Stimulated activated CD4-positive, alpha-beta T cell treated with anti-CD3 and anti-CD28 coated beads, Interleukin-4, amount 100 ng/mL, for 4 hours (primary cell): ENCODE measurements around the gene RRBP1.

ENCODE experiments used
- DNase-seq, 2 experiments: peaks; one replicate each; pipeline ENCODE4 v3.0.0-alpha.2; 2020

The RRBP1 gene

DNA sequence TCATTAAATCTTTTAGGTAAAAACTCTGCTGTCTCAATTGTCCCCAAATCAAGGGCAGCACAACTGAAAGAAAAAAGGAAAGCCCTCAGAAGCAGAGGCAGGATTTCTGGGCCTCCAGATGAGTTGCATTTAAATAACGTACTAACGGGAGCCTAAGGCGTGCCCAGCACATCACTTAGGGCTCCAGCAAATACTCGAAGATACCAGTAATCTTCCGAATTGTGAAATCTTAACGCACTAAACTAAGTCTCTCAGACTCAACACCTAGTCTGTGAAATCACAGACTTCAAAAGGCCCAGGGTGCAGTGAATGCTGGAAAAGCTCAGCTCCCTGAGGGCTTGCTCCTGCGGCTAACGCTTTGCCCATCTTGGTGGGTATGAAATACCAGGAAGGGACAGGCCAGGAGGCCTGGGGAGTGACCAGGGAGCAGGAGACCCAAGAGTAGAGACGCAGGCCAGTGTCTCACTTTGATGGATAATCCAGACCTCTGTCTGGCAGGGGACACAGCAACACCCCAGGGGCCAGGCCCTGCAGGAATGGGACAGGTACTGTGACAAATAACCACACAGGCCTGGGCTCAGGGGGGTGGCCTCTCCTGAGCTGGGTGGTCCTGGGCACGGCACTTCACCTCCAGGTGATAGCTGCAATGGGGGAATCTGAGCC is 36.4 kb downstream of the RRBP1 start:
- no peak for DNase-seq

DNA sequence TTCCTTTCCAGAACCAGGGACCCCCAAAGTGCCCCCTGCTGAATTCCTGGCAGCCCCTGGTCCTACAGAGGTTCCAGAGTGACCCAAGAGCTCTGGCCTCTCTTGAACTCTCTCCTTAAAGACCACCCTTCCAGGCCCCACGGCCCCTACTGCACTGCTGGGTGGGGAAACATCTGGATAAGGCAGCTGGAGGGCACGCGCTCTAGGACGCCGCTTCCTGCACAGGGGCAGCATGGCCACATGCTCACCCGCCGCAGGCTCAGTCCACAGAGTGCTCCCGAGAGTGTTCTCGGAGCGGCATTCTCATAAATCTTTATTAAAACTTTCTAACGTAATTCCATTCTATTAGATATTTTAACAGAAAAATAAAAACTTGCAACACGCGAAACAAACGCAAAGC is 37.0 kb downstream of the RRBP1 start:
- no peak for DNase-seq

DNA sequence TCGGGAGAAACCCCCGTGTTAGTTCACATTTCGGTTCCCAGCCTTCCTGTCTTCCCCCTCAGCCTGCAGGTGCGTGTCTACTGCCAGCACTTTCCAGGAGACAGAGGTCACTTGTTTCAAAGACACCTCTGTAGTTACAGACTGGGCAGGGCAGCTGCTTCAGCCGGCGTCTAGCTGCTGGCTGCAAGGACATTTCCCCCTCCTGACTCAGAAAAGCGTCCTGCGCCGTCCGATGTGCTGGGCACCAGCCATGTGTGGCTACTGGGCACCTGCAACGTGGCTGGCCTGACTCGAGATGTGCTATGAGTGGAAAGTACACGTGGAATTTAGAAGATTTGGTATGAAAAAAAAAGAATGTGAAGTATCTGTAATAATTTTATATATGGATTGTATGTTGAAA is 37.6 kb downstream of the RRBP1 start:
- DNase-seq, result no peak

DNA sequence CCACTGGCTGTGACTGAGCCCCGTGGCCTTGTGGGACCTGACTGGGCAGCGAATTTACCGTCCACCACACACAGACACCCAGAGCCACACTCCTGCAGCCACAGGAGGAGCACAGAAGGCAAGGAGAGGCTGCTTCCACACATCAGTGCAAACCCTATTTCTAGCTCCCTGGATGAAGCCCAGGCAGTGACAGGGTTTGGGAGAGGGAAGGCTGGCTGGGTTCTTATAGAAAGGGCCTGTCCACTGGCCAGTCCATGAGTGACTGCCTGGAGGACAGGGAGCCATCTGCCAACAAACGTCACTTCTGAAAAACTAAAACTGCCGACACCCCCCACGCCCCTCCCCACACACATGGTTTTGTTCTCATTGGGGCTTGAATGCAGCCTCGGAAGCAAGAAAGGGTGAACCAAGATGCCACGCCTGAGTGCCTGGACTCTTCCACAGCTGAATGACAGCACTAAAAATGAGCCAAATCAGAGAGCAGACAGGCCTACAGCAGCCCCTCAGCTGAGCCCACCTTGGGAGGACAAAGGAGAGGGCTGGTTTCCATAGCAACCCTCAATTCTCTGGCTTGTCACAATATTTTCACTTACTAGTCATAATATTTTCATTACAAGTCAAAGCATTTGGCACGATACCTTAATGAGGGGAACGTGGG is 38.4 kb downstream of the RRBP1 start:
- no peak for DNase-seq

DNA sequence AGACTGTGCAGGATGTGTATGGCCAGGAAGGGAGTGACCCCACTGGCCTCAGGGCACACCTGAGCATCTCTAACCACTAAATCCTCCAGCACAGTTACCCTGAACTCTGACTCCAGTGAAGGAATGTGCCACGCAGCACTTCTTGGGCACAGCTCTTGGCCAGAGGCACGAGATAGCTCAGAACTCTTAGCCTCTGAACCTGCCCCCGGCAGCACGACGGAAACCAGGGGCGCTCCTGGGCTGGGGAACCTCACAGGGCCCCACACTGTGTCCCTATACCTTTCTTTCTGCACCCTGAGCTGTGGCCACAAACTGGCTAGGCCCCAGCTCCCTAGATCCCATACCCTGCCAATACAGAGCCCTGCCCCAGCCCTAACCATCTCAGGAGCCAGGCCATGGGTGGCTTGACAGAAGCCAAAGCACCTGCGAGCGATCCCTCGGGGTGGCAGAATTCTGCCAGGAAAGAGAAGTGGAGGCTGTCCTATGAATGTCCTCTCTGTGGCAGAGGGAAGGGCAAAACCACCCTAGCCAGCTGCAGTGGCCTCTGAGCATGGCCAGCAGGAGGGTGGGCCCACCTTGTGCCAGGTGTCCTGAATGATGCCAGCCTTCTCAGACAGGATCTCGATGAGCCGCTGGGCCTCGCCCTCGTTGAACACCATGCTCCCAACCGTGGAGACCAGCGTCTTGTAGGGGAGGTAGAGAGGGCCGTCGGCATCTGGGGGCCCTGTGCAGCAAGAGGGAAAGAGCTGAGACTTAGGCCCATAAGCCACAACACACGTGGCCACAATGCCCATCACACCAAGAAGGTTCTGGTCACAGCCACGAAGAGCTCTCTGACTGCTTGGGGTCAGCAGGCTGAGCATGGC is 39.4 kb downstream of the RRBP1 start:
- no peak for DNase-seq

DNA sequence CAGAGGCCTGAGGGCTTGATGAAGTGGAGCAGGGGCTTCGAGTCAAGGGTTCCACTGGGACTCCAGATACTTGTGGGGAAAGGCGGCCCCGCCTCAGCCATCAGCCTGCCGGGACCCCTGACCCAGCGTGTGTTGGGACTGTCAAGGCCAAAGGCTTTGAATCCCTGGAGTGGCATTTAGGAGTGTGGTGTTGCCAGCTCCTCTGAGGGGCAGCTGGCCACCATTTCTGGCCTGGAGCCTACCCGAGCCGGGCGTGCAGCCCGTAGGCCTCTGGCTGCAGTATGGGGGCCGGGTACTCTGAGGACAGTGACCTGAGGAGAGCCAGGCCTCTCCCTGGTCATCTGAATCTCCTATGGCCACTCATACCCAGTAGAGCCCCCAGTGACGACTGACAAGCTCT is 40.0 kb downstream of the RRBP1 start:
- DNase-seq, result no peak

DNA sequence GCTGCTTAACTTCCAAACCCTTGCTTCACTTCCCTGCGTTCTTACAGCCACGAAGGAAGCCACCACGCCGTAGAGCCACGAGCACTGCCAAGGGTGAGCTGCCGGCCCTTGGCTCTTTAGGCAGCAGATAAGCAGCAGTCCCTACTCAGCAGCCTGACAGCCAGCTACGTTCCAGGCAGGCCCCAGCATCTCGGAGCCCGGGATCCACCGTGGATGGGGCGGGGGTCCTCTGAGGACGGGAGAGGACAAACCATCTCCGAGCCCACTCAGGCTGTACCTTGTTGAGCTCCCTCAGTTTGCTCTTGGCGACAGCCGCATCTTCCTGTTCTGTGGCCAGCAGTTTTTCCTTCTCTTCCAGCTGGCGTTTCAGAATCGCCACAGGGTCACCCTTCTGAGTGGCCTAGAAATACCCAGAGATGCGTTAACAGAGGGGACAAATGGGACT is 40.5 kb downstream of the RRBP1 start:
- DNase-seq, result no peak

DNA sequence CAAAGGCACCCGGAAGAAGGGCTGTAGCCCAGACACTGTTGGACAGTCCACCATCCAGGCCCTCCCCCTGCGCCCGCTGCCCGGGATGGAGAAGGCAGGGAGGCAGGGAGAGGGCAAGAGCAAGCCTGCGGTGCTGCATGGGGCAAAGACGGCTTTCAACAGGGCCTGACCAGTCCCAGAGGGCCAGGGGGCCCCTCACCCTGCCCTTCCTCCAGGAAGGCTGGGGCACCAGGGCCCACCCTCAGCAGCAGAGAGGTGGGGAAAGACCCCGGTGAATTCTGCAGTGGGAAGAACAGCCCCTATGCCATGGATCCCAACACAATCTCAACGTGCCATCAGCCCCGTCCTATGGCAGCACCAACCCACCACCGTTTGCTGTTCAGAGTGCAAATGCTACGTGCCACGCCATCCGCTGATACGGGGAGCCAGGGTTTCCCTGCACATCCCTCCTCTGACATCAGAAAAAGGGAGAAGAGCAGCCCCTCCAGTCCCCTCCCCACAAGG is 41.1 kb downstream of the RRBP1 start:
- no peak for DNase-seq

DNA sequence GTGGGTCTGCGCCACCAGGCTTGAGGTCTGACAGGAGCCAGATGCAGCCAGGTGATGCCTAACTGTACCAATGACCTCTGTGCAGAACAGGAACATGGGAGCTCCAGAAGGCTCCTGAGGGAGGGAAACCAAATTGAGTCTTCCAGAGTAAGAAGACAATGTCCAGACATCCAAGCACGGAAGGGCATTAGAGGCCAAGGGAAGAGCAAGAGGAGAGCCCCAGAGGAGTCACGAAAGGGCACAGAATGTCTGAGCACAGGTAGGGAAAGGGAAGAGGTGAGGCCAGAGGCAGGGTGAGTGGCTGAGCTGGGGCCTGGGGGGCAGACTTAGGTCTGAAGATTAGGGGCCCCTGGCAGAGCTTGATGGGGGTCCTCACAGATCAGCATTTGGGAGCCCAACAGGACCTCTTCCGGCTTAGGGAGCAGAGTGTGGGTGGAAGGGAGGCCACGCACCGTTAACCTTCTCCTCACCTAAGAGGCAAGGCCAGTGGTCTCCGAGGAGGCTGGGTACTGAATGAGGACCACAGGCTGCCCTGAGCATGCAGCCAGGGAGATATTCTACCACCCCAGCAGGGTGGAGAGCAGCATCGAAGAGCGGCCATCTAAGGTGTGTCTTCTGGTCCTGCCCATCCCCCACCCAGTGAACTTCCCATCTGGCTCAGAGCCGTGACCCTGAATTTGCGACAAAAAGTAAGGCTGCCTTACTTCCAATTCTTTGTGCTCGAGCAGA is 41.7 kb downstream of the RRBP1 start:
- DNase-seq, result no peak

DNA sequence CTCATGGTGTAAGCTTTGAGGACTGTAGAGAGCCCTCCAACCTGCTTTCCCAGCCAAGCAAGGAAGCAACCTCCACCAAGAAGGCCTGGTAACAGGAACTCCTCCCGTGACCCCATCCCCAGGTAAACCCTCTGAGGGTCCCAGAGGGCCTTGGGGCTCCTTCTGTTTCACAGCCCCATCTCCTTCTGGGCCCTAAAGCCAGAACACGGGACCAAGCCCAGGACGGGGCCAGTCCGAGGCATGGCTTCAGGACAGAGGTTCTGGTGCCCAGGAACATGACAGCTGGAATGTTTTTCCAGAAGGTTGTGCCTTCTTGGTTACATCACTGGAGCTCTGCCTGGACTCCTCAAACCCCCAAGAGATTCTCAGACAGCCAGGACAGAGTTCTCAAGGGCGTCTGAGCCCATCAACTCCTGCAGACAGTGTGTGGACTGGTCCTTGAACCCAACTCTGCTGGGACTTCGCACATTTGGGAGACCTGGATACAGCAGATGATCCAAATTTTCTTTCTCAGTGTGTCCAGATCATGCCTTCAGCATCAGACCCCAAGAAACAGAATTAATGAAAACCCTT is 43.1 kb downstream of the RRBP1 start:
- no peak for DNase-seq

DNA sequence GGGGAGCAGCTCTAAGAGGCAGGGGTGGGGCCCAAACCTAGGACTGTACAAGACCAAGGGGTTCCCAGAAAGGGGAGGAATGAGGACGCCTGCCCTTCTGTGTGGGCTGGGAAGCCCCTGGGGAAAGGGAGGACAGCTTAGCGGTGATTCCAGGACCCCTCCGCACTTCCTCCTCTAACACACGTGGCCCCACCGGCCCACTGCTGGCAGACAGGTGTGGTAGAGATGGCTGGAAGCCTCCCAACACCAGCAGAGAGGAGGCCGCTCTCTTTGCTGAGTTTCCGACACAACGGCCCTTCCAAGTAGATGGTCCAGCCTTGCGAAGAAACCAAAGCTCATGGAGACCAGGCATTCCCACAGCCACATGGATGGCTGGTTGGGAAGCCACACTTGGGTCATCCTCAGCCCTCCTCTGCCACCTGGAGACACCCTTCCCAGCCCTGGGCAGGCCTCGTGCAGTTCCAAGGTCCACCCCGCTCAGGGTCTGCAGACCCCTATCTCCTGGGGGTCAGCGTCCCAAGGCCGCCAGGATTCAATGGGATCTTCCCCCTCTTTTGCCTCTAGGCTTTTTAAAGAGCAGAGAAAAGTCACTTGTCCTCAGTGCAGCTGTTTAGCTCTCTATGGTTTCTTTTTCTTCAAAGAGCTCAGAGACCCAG is 43.9 kb downstream of the RRBP1 start:
- no peak for DNase-seq

DNA sequence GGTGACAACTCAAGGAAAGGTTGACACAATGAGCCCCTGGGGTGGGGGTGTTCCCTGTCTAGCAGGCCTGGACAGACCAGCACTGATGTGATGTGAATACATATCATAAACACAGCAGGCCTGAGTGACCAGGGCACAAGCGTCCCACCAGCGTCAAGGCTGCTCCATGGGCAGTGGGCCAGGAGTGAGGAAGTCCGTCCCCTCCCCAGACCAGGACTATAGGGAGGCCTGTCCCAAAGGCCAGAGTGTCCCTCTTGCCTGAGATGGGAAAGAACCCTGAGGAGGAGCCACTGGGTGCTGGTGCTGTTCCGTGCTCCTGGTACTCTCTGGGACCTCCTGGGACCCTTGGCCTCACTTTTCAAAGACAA is 44.6 kb downstream of the RRBP1 start:
- DNase-seq, result no peak

DNA sequence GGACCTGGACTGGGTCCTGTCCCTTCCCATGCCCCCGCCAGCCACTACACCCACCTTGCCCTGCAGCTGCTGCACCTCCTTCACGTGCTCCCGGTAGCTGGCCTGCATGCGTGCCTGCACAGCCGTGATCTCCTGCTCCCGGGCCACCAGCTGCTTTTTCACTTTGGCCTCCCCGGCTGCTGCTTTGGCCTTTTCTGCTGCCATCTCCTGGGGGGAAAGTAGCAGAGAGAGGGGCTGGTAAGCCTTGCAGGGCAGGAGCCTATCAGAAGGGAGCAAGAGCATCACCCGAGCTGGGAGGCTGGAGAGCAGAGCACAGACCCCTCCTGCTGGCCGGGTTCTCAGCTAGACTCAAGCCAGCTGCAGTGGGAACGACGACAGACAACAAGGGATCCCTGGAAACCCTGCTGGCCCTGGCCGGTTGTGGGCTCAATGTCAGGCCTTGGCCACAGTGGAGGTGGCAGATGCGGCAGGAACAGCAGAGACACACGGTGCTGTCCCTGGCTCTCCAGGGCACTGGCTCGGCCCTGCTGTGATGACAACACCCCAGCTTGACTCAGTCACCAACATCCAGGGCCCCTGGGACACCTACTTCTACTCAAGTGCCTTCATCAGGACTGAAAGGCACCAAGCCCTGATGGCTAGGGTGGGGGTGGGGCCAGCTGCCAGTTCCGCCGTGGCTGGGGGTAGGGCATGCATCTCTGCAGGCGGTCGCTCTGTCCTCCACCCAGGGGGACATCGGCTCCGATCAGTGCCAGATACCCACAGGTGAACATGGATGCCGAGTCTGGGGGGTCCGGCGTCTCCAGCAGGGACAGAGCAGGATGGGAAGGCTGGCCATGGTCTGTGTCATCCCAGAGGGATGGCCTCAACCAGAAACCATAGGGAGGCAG is 45.3 kb downstream of the RRBP1 start:
- DNase-seq, result no peak

DNA sequence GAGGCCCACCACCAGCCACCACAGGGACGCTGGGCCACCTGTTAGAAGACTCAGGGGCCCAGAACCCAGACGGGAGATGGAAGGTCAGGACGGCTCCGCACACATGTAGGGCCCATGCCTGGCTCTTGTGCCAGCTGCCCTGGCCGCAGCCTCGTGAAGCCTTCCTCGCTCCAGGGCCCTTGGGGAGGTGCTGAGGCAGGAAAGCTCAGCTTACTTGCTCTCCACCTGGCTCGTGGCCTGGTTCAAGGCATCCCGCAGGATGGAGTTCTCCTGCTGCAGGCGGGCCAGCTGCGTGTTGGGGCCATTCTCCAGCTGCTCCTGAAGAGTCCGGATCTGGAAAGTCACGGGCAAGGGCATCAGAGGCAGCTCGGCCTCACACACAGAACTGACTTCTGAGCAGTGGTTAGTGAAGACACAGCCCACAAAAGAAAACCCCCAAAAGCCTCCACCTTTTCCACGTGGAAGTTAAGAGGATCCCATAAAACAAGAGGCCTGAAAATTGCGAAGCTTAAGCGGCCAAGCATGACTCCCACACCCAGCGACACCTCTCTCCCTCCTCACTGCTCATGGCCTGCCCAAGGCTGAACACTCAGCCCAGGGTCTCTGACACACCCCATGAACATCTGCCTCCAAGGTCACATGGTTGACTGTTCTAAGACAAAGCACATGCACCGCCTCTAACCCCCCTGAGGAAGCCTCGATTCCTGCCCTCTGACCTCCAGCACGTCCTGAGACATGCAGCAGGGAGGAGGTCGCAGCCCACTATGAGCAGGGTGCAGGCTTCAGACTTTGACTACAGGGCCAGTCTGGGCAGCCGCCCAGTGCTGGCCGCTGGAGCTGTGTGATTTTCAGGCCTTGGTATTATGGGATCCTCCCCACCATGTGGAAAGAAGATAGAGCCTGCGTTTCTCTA is 46.5 kb downstream of the RRBP1 start:
- DNase-seq, result no peak

DNA sequence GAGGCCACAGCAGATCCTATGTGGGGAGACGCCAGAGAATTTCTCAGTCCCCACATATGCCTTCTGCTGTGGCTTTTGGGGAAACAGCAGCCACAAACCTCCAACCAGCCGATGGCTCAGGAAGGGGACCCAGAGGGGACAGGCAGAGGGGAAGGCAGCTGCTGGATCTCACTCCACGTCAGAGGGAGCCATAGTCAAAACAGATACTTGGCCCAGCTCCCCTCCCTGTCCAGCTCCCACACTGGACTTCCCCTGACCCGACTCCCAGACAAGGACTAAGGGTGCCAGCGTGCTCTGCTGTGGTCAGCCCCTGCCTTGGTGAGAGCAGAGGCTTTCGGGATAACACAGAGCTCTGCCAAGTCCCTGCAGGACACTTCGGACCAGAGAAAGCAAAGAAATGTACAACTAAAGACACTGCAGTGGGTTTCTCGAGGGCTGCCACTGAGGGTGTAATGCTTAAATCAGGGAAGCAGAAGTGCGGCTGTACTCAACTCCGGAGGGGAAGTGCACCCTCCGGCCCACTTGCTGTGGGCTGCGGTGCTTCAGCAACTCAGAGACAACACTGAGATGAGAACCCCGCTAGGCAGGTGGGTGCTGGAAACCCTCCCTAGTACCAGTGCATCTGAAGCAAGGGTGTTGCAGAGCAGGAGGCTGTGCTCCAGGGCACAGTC is 47.2 kb downstream of the RRBP1 start:
- DNase-seq, result no peak

DNA sequence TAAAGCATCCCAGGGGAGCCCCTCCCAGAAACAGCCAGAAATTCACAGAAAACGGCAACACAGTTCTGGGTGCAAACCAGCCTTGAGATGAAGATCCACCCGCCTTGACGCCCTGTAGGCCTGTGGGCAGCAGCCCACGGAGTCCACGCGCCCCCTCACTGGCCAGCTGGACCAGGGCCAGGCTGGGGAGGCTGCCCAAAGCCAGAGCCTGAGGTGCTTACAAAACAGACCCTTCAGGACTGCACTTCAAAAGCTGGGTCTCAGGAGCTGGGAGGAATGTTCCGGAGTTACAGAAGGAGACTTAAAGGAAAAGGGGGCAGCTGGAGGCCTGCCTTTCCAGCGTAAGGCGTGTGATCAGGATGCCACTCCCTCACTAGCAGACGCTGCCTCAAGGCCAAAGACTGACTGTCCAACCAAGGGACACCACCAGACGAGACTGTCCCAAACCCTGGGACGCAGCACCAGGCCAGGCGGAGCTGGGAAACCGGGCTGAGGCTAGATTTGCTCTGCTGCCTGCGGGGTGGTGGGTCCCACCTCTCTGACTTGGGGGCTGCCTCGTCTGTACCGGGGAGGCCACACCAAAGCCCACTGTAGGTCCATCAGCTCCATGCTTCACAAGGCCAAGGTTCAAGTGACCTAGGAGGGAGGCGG is 48.1 kb downstream of the RRBP1 start:
- no peak for DNase-seq

DNA sequence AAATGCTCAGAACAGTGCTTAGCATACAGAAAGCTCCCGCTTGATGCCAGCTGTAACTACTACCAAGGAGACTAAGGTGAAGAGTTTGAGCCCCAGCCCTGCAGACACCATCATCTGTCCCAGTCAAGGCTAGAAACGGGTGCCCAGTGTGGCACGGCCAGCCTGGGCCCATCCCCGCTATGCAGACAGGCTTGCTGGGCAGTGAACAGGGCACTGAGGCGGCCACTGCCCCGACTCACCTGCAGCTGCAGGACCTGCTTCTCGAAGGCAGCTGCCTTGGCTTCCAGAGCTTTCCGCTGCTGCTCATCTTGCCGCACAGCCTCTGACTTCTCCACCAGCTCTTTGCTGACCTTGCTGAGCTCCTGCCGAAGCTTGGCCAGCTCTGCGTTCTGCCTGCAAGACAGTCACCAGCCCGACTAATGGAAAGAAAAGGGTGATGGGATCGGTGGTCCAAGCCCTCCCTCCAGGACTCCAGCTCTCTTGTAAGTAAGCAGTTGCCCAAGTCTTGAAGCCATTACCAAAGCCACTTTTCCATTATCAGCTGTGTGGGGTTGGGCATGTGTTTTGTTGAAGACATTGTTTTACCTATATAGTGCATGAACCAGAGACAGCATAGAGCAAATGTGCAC is 48.7 kb downstream of the RRBP1 start:
- DNase-seq, result no peak

DNA sequence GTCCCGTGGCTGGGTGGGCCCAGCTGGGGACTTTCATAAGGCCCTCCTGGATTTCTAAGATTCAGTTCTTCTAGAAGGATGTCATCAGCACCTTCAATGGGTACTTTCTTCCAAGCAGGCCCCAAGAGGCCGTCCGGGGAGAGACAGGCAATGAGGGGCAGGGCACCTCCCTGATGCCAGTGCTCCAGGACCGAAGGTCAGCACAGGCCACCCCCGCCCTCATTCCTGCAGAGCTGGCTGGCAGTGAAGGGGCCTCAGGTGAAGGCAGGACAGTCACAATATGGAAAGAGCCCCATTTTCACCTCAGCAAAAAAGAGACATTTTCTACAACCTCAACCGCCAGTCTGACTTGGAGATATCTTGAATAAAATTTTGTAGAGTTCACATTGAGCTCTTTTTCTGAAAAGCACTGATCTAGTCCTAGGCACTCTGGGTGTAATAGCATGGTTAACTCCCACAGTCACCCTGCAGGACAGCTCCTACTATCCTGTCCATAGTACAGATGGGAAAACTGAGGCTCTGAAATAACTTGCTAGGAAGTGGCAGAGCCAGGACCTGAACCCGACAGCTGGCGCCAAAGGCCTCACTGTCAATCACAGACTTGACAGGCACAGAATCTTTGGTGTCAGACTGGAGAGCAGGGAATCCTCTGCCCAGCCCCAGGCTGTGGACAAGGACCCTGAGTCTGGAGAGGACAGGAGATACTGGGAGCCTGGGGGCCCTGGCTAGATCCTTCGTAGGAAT is 50.3 kb downstream of the RRBP1 start:
- DNase-seq, result no peak
